SHP77 (cell line): ENCODE data around the gene DLK2.
"Not testable (repeated sequence)": the region's sequence is repeated elsewhere in the genome, so short reads cannot be mapped to it uniquely, and the experiment has no call there.

Experiments used
- DNase-seq, 2 experiments: peaks; one replicate each; lab custom pipeline; 2025; lab: John Stamatoyannopoulos, UW

DLK2 gene, protein sequence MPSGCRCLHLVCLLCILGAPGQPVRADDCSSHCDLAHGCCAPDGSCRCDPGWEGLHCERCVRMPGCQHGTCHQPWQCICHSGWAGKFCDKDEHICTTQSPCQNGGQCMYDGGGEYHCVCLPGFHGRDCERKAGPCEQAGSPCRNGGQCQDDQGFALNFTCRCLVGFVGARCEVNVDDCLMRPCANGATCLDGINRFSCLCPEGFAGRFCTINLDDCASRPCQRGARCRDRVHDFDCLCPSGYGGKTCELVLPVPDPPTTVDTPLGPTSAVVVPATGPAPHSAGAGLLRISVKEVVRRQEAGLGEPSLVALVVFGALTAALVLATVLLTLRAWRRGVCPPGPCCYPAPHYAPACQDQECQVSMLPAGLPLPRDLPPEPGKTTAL

DNA sequence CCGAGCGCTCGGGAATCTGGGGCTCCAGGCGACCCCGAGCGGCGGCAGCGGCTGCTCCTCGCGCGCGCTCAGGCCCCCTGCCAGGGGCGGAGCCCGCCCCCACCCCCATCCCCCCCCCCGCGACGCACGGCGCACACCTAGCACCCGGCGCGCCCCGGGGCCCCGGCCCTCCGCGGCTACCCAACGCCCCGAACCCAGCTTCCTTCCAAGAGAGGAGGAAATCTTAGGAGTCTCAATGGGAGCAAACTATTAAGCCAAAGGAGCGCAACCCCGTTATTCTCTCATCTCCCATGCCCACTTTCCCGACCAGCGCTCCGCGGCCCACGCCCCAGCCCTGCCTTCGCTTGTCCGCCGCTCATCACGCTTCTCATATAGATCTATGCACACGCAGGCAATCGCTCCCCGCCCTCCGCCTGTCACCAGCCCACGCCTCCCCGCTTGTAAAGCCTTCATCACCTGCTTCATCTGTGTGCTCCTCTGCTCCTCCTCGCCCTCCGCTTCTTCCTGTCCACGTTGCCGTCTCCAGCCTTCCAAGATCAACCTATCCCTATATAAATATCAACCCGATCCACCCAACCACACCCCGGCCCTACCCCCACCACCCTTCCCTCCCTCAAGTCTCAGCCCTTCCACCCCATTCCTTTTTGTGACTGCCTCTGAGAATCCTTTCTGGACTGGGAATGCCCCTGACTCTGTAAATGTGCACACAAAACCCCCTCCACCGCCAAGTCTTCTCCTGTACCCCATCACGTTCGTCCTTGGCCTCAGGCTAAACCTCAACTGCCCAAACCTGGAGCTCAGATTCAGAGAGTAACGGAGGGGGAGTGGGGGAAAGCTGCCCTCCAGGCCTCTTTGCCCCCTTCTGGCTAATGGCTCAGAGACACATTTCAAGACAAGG, at the start of gene DLK2:
TSS of gene DLK2 (minus strand) at position 18 of the 898 bp plus-strand sequence. CDS start 723 bp downstream, outside the sequence.
- DNase-seq: no peak

DNA sequence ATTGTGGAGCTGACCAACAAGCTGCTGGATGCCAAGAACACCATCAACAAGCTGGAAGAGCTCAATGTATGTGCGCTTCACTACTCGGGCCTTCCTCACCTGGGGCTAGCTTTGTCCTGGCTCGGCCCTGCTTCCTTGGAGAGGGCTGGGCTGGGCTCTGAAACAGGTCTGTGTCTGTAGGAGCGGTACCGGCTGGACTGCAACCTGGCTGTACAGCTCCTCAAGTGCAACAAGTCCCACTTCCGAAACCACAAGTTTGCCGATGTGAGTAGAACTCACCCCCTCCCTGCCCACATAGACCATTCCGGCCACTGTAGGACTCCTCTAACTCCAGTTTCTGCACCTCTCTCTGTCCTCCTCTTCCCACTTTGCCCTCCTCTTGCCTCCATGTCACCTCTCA, 48.1 kb upstream of the DLK2 start:
- no peak for DNase-seq

DNA sequence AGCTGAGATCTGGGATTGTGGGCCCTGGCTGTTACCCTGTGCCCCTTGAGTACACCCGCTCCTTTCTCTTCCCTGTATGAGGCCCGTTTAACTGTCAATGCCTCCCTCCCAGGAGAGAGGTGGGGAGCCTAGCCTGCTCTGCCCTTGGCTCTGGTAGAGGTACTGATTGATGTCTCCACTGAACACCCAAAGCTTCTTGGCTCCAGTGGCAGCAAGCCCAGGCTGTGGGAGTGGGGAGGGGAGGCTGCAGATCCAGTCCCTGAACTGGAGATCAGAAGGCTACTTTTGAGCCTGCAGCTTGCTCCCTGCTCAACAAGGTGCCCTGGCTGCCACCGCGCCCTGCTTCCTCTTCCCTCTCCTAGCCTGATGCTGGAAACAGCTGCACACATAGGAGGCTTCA, 47.3 kb upstream of the DLK2 start:
- no peak for DNase-seq

DNA sequence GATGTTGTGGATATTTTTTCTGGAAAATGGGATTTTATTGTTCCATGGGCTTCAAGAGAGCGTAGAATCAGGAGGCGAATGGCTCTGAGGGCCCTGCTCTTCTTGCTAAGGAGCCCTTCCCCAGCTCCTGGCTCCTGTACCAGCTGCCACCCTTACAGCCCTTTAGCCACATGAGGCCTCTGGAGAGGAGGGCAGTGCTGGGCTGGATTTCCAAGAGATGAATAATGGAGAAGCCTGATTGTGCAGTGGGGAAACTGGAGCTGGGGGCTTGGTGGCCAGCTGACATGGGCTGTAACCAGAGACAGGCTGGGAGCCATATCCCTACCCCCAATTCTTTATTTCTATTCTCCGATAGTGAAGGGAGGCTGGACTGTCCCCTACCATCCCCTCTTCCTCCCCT, 45.6 kb upstream of the DLK2 start:
- no peak for DNase-seq

DNA sequence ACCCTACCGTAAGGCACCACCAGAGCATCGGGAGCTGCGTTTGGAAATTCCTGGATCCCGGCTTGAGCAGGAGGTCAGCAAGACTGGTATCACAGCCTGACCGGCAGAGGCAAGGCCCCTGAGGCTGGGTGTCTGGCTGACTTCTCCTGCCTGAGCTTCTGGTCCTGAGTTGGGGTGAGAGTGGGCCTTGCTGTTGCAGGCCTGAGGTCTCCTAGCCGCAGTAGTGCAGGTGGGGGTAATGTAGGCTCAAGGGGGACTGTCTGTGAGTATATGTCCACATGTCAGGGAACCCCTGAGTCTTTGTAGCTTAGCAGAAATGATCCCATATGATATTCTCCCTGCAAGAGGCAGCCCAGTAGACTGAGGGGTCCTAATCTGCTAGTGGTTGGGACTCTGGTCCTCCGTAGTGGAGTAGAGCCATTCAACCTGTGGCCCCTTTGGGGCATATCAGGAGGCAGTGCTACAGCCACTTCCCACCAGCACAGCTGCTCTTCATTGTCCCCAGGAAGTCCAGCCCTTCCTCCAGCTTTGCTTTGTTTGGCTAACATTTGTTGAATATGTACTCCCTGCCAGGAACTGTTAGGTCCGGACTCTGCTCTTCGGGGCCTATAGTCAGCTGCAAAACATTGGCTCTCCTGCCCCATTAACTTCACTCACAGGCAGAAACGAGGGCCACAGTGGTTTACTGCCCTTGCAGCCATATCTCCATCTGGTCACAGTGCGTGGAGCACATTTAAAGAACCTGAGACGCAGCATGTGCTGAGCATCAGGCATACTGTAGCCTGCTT, 43.9 kb upstream of the DLK2 start:
- no peak for DNase-seq

DNA sequence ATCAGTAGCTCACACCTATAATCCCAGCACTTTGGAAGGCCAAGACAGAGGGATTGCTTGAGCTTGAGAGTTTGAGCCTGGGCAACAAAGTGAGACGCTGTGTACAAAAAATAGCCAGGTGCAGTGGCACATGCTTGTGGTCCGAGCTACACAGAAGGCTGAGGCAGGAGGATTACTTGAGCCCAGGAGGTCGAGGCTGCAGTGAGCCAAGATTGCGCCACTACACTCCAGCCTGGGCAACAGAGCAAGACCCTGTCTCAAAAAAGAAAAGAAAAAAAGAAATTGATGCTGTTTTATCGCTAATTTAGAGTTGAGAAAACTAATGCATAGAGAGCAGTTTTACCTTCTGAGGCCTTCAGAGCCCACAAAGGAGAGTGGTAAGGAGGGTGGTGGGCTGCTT, 42.9 kb upstream of the DLK2 start:
- DNase-seq: not testable (repeated sequence)

DNA sequence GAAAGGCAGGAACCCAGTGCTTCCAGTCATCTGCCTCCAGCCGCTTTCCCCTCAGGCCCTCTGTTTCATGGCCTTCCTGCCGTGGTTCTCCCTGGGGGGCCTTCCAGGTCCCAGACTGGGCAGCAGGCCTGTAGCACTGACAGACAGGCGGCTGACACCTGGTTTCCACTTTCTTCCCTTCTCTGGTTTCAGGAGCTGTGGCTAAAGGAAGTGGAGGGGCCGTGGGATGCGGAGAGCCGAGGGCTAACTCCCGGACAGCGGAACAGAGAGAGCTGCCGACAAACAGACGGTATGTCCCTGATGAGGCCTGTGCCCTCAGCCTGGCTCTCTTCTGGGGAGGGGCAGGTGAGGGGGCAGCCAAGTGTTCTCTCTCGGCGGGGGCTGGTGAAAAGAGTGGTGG, 42.3 kb upstream of the DLK2 start:
- DNase-seq: no peak

DNA sequence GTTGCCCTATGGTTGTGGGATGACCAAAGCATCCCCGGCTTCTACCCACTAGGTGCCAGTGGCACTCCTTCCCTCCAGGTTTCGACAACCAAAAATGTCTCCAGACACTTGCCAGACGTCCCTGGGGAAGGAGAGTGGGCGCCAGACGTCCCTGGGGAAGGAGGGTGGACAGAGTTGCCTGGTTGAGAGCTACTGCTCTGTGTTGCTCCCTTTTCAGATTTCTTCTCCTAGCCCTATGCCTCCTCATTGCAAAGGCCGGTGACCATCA, 41.7 kb upstream of the DLK2 start:
- DNase-seq: no peak

DNA sequence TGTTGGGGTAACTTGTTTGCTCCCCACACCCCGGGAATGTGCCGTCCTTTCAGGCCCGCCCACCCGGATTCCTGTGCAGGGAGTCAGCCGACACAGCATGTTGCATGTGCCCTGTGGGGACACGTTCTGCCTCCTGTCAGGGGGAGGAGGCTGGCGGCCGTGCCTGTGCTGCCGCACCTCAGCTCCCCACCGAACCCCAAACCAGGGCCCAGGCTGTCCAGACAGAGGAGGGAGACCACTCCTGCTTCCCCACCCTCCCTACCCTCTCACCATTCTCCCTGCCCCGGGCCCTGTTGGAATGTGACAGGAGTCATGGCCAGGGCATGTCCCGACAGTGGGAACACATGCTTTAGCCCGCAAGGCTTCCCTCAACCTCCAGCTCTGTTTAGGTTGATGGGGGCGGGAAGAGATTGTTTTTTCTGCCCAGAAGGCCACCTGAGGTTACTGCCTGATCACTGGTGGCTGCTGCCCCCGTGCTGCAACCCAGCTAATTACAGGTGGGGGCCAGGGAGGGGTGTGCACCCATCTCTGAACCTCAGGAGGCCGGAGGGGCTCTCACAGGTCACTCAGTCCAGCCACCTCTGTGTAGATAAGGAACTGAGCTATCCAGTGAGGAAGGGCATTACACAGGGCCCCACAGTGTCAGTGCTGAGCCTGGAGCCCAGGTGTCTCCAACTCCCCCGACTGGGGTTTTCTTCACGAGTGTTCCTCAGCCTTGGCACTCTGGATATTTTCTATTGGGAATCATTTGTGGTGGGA, 41.2 kb upstream of the DLK2 start:
- no peak for DNase-seq

DNA sequence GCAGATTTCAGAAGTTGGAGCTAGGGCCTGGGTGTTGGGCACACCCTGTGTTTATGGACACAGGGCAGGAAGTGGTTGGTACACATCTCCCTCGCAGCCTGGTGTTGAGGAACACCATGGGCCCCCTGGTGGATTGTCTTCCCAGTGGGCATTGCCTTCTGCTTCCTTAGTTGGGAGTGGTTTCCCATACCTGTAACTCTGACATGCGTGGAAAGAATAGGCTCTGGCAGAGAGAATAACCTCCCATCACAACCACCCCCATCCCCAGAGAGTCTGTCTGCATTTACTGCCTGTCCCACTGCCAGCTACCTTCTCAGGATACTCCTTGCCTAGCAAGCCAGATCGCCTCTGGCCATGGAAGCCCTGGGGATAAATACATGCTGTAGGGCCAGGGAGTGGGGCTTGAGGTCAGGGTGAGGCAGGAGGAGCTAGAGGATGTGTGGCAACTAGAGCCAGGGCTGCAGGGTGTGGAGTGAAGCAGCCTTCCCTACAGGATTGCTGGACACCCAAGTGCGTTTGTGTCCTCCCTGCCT, 40.1 kb upstream of the DLK2 start:
- no peak for DNase-seq

DNA sequence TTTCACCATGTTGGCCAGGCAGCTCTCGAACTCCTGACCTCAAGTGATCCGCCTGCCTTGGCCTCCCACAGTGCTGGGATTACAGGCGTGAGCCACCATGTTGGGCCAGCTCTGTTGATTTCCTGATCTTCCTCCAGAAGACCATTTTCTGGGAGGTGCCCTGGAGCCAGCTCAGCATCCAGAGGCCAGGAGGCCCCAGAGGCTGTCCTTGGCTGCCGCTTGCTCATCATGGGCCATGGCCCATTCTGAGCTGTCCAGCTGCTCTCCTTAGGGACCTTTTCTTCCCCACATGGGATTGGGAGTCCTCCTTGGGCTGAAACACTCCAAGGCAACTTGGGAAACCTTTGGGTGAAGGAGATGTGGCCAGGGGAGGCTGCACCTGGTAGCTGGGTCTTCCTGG, 39.4 kb upstream of the DLK2 start:
- DNase-seq: no peak

DNA sequence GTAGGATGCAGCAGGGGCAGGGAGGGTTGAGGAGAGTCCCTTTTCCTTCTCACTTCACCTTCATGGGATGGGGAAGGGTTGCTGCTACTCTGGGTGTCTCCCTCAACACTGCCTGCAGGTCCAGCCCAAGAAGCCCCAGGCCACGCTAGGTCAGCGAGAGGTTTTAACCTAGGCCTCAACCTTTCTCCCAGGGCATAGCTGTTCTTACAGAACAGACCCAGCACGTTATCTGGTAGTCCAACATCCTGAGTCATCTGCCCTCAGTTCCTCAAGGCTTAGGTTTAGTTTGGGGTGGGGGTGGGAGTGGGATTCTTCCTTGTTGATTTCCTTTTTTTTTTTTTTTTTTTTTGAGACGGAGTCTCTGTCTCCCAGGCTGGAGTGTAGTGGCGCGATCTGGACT, 39.0 kb upstream of the DLK2 start:
- no peak for DNase-seq

DNA sequence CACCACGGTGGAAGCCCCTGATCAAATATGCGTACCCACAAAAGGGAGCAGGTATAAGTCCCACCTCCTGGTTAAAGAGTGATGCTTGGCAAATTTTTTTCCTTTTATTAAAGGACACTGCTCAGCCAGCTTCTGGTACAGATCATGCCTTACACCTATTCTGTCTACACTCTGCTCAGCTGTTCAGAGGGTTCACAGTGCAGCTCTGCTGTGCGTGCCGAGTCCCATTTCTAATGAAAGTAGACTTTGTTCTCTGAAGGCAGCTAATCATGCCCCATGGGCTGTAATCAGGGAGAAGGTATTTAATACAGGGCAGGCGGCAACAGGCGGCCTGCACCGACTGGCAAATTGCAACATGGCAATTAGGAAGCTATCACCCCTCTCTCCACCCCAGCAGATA, 38.5 kb upstream of the DLK2 start:
- DNase-seq: no peak

DNA sequence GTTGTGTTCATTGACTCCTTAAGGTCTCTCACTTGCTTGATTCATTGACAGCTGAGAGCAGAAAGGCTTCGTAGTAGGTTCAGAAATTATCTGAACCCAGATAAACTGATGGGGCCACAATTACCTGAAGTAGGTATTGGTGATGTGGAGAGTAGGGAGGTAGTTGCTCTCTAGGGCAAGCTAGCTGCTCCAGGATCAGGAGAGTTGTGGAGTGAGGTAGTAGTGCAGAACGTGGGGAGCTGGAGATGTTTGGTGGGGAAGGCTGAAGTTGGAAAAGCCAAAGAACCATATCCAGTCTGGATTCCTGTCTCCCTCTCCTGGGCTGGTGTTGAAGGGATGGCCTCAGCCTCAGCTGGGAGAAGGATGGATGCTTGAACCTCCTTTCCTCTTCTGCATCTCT, 37.9 kb upstream of the DLK2 start:
- DNase-seq: no peak

DNA sequence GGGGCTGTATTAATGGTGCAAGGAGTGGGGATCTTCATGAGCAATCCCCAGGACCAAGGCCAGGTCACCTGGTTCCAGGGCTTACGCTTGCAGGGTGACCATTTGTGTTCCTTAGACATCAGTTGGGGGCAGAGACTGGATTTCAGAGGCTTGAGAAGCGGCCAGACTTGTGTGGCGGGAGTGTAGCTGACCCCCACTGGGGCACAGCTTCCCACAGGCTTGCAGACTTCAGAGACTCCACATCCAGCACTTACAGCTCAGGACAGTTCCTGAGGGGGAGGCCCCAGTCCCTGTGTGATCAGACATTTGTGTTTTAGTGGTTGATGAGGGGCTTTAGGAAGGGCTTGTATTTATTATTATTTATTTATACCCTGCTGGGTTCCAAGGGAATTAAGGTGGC, 37.3 kb upstream of the DLK2 start:
- DNase-seq: no peak

DNA sequence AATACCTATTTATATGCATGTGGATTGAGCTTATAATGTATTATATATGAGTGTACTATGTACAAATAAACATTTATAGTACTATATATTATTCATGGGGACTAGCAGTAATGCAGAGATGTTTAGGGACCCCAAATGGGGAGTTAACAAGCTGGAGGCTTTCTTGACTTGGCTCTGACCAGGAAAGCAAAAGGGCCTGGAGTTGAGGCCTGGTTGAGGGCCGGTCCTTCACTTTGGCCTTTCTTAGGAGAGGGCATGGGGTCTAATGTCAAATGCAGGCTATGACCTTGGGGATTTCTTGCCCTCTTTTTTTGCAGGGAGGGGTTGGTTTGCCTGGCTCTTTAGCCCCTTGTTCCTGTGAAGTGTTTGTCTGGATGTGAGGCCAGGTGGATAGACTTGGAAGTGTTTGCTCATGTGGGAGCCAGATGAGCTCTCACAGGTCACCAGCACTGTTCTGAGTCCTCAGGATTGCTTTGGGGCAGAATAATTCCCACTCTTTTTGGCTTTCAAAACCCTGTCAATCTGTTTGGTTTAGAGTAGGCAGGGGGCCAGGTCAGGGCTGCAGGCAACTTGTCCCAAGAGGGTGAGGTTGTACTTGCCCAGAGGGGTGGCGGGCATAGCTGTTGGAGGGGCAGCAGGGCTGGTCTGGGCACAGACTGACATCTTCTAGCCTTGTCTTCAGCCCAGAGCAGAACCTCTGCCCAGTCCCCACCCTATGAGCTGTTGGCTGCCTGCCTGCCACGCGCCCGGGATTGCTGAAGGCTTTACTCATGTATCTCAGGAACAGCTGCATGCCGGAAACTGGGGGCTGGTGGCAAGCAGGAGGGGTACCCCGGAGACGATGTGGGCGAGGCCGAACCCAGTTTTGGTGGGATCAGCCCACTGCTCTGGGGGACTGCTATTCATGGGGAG, 36.7 kb upstream of the DLK2 start:
- DNase-seq: peak in 1 of 2 experiments; percentile 16

DNA sequence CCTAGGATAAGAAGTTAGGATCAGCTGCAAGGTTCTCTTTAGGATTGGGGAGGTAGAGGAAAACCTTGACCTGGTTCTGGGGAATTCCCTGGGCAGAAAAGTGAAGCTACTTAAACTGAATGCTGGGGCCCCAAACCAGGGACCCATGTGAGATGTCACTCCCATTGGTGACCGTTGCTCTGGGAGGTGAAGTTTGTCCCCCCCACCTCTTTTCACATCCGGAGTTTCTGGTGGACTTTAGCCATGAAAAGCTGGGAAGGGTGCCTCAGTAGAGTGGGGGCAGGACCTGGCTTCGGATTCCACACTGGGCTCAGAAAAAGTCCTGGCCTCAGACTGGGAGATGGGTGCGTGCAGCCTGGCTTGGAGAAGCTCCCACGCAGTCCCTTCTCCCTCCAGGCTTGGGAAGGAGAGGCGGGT, 35.2 kb upstream of the DLK2 start:
- DNase-seq: no peak

DNA sequence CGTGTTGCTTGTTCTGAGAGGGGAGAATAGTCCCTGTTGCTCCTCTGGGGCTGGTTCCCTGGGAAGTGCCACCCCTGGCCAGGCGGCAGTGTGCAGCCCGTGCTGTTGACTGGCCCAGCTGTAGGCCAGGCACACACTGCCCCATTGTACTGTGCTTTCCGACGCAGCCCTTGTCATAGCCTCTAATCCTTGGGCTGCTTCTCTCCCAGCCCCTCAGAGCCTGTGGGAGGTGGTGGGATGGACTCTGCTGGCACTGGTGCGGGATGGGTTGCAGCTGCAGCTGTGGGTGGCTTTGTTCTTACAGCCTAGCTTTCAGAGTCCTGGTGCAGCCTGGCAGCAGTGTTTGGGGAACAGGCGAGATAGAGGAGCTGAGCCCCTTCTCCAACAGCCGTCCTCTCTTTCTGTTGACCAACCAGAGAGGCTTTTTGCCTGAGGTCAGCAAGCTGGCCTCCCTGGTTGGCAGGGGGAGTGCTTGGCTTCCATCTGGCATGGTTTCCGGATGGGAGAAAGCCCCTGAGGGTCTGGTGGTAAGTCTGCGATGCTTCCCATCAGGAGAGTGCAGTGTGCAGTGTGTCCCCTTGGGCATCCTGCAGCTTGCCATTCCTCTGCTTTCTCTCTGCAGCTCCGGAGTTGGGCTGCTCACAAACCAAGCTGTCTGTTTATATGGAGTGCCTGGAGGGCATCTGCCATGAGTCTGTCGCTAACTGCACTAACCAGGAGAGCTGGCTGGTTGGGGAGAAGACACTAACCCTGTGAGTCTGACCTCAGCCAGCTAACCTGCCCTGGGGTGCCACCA, 34.1 kb upstream of the DLK2 start:
- no peak for DNase-seq

DNA sequence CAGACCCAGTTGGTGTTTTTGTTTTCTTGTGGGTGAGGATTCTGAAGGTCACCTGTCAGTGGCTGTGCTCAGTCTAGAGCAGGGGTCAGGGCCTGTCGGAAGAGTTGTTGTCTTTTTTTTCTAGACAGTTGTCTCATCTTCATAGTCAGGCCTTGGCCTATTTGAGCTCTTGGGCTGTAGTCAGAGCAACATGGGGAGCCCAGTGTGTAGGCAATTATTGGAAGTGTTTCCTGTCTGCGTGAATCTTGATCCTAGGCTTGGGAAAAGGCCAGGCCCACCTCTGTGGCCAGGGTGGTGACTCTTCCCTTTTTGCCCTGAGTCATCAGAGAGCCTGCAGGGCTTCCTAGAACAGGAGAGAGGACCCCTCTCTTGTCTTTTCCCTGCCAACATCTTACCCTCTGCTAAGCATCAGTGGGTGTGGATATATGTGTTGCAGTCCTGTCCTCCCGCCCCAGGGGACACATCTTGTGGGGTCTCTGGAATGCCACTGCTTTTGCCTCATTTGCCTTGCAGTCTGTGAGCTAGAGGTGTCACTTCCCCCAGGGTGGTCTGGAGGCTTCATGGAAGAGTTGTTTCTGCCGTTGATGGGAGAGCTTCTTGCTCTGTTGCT, 33.4 kb upstream of the DLK2 start:
- DNase-seq: no peak
